Epithelial cell of esophagus (primary cell): Measurements from ENCODE around the gene NAA80.
A peak's percentile ranks its signal among the peaks of the same experiment; 100 is the strongest.
"Not testable (repeated sequence)": the region's sequence is repeated elsewhere in the genome, so short reads cannot be mapped to it uniquely, and the experiment has no call there.

Source experiments
- DNase-seq: peaks from one replicate; pipeline ENCODE4 v3.0.0; 2010; ENCODE audit warnings: low read depth
- H3K4me3 ChIP-seq: 2 replicates; pipeline ENCODE4 v1.5.1; 2011; ENCODE audit warnings: mild to moderate bottlenecking, low read length, control low read depth
- TF ChIP-seq, protein P1 (sequence below): IDR thresholded peaks from 2 replicates; pipeline ENCODE4 v1.5.1; 2011; ENCODE audit warnings: low read depth, mild to moderate bottlenecking, low read length, control low read depth, inconsistent platforms; ENCODE audit not compliant: insufficient read depth; ENCODE audit errors: missing control alignments

Gene NAA80

DNA sequence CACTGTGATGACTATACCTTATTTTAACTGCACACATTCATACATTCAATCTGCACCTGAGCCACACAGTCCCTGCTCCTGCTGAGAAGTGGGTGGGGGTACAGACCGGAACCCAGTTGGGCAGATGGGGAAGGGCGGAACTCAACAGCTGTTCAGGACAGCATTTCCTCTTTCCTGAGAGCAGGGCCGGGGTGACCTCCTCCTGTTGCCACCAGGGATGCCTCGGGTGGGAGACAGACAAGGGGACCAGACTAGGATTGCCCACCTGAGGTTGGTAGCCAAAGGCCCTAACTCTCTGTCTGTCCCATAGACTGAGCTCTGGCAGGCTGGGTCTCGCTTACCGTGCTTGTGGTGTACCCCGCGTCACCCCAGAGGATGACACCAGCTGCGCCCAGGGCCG is 19.4 kb upstream of the NAA80 start:
- no peak for DNase-seq
- H3K4me3 ChIP-seq: no peak overlapping the region
- TF ChIP-seq, protein P1, sequence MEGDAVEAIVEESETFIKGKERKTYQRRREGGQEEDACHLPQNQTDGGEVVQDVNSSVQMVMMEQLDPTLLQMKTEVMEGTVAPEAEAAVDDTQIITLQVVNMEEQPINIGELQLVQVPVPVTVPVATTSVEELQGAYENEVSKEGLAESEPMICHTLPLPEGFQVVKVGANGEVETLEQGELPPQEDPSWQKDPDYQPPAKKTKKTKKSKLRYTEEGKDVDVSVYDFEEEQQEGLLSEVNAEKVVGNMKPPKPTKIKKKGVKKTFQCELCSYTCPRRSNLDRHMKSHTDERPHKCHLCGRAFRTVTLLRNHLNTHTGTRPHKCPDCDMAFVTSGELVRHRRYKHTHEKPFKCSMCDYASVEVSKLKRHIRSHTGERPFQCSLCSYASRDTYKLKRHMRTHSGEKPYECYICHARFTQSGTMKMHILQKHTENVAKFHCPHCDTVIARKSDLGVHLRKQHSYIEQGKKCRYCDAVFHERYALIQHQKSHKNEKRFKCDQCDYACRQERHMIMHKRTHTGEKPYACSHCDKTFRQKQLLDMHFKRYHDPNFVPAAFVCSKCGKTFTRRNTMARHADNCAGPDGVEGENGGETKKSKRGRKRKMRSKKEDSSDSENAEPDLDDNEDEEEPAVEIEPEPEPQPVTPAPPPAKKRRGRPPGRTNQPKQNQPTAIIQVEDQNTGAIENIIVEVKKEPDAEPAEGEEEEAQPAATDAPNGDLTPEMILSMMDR: no peak

DNA sequence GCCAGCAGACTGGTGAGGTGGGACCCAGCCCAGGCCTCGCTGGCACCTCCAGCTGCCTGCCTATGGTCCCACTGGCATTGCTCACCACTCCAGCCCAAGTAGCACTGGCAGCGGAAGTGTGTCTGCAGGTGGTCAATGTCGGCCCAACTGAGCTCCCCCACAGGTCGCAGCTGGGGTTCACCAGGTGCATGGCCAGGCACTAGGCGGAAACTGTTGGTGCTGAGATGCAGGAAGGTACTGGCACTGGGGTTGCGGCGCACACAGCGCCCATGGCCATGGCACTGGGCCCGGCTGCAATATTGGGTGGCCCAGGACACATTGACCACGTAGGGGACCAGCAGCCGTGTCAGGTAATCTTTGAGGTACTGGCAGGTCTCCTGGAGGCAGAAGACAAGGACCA is 19.0 kb upstream of the NAA80 start:
- no peak overlapping the region for H3K4me3 ChIP-seq
- TF ChIP-seq, protein P1: no peak
- DNase-seq: no peak

DNA sequence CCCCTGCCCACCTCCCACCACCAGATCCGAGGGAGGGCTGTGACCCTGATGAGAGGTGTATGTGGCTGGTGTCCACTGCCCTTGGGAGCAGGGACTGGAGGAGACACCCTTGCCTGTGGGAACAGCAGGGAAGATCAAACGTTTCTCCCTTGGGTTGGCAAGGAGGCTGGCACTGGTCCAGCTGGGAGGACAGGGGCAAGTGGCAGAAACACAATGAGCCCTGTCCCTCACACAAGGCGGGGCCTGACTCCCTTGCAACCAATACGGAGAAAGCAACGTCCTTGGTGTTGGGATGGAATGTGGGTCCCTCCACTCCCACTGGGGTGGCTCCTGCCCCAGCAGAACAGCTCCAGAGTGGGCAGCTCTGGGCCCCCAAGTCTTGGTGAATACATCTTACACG is 18.1 kb upstream of the NAA80 start:
- DNase-seq: no peak
- TF ChIP-seq, protein P1: no peak
- H3K4me3 ChIP-seq: no peak overlapping the region

DNA sequence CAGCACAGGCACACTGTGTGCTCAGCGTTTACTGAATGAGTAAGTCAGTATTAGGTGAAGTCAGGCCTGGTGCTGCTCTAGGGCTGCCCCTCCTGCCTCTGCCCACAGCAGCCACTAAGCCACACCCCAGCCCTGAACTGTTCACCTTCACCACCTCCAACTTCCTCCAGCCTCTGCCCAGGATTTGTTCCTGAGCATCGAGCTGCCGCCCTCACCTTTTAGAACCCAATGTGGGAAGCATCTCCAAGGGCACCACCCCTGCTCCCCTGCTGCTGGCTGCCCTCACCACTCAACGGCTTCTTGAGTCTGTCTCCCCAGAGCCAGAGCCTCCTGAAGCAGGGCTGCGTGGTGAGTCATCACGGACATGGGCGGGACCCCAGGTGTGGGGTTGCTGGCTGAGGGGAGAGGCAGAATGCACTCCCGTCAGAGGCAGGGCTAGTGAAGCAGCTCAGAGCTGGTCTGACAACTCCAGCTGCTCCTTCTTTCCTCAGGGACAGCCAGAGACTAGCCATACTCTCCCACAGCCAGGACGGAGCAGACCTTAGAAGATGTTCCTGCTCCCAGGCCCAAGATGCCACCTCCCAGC is 17.5 kb upstream of the NAA80 start:
- TF ChIP-seq, protein P1: no peak
- H3K4me3 ChIP-seq: no peak overlapping the region
- peak; percentile 99 for DNase-seq

DNA sequence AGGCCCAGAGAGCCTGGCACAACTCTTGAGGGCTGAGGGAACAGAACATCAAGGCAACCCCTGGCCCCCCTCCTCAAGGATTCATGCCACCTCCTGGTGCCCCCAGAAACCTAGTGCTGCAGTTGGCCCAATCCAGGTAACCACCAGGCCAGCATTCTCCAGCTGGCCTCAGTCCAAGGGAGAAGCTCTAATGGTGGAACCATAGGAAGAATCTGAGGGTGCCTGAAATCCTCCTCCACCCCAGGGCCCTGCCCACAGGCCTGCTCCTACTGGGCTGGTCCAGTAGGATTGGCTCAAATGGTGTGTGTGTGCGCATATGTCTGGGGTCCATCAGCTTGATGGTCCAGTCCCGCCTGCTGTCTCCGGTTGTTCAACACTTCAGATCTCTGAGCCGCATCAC is 15.6 kb upstream of the NAA80 start:
- TF ChIP-seq, protein P1: no peak
- no peak for DNase-seq
- H3K4me3 ChIP-seq: no peak overlapping the region

DNA sequence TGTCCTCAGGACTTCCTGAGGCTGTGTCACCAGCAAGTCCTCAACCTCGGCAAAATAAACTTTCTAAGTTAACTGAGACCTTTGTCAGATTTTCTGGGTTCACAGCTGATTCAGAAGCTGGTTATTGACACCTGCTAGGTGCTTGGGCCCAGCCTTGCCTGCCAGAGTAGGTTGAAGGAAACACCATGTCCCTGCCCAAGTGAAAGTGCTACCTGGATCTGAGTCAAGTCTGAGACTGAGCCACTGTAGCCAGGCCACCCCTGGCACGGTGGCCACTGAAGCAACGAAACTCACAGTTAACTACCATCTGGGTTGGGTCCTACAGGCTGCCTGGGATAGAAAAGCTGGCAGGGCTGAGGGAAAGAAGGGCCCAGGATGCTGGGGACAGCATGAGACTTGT is 15.1 kb upstream of the NAA80 start:
- H3K4me3 ChIP-seq: no peak overlapping the region
- TF ChIP-seq, protein P1: no peak
- no peak for DNase-seq

DNA sequence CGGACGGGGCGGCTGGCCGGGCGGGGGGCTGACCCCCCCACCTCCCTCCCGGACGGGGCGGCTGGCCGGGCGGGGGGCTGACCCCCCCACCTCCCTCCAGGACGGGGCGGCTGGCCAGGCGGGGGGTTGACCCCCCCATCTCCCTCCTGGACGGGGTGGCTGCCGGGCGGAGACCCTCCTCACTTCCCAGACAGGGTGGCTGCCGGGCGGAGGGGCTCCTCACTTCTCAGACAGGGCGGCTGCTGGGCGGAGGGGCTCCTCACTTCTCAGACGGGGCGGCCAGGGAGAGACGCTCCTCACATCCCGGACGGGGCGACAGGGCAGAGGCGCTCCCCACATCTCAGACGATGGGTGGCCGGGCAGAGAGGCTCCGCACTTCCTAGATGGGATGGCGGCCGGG is 12.8 kb upstream of the NAA80 start:
- not testable (repeated sequence) for DNase-seq, H3K4me3 ChIP-seq

DNA sequence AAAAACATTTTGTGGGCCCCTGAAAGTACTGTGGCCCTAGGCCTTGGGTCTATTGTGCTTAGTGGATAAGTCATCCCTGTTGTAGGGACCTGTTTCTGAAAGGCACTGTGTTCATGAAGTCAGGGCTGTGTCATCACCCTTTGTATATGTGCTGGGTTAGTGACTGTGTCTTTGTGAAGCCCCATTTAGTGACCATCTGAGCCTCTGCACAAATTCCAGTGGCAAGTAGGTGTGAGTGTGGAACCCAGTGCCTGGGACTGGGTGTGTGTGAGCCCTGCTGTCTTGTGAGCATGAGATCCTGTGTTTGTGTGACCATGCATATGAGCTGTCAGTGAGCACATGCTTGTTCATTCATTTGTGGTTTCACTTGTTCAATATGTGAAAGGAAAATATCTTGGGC is 5.4 kb upstream of the NAA80 start:
- TF ChIP-seq, protein P1: no peak
- H3K4me3 ChIP-seq: no peak overlapping the region
- peak; percentile 66 for DNase-seq
